ENCODE data around the gene ANKRD44. TPM values are rescaled to one million over a fixed set of nuclear protein-coding genes. Genes with fewer than 3 reads are reported as not detected.

Gene ANKRD44
- total and polyA plus RNA-seq, 2 of the 8 experiments (the other 6 are each of a cell fraction or from before 2014, with no cell fraction given), result 1.2 to 1.3 TPM

GRCh38 chr2:197274937-197275336, 35.6 kb downstream of the ANKRD44 start:
- no peak overlapping the region for H2AK5ac ChIP-seq (ENCODE audit: low read depth, low read length)
- H3K14ac ChIP-seq (ENCODE audit: insufficient read length), result no peak overlapping the region
- no peak overlapping the region for H2BK12ac ChIP-seq (ENCODE audit: low read depth, low read length)
- no peaks in the 10 kb centered on the region for H3K9me3 ChIP-seq (ENCODE audit: insufficient read depth in 2 of 2, low read depth in 1 of 2, low read length in 1 of 2)
- no peaks in the 10 kb centered on the region for H3K79me1 ChIP-seq (ENCODE audit: low read depth, low read length)
- no peak overlapping the region for H4K5ac ChIP-seq (ENCODE audit: insufficient read length, low read depth, low read length)
- no peak overlapping the region for H3K23ac ChIP-seq (ENCODE audit: insufficient read length)
- H3K18ac ChIP-seq (ENCODE audit: extremely low read depth, low read length), result no peak overlapping the region
- H3K56ac ChIP-seq (replicated peaks; ENCODE audit: insufficient read length, low read depth, low read length), result no peak overlapping the region
- H3K4me3 ChIP-seq (ENCODE audit: extremely low read depth in 1 of 4, insufficient read depth in 2 of 4, low read depth in 3 of 4, low read length in 4 of 4), result no peak overlapping the region
- H2BK120ac ChIP-seq (replicated peaks; ENCODE audit: low read depth, low read length), result no peak overlapping the region
- CTCF ChIA-PET (ENCODE audit: partially characterized antibody), result no interaction called here
- no peaks in the 10 kb centered on the region for H3K79me2 ChIP-seq (ENCODE audit: control insufficient read depth in 1 of 2, insufficient read depth in 2 of 2, low read length in 2 of 2)
- 88% methylated on average over 3 of the region's 3 CpGs; no CpG with 5 or more reads in 1 of the 2 experiments for WGBS, 2 experiments (ENCODE audit: extremely low coverage in 1 of 2, insufficient coverage in 1 of 2, insufficient read length in 1 of 2, insufficient replicate concordance in 2 of 2, low coverage in 1 of 2, low lambda C conversion rate in 2 of 2, missing lambda C conversion rate in 1 of 2)
- no peak overlapping the region for H3K9ac ChIP-seq (replicated peaks in 1 of 4; ENCODE audit: extremely low read depth in 1 of 4, low read depth in 3 of 4, low read length in 3 of 4)
- H3K36me3 ChIP-seq (ENCODE audit: control insufficient read depth in 2 of 4, insufficient read depth in 4 of 4, low read length in 3 of 4), result no peaks in the 10 kb centered on the region
- H3K23me2 ChIP-seq (ENCODE audit: low read depth, low read length), result no peaks in the 10 kb centered on the region
- H3K4me2 ChIP-seq (ENCODE audit: insufficient read depth in 1 of 2, low read depth in 2 of 2, low read length in 2 of 2), result no peak overlapping the region
- H2AFZ ChIP-seq (ENCODE audit: low read length), result no peak overlapping the region
- H3K27me3 ChIP-seq (replicated peaks in 1 of 4; ENCODE audit: control insufficient read depth in 3 of 4, extremely low read depth in 1 of 4, insufficient read depth in 3 of 4, low read length in 3 of 4), result no peaks in the 10 kb centered on the region
- POLR2A ChIA-PET (ENCODE audit: partially characterized antibody), result no interaction called here
- H2BK20ac ChIP-seq (ENCODE audit: low read length), result no peak overlapping the region
- no peaks in the 10 kb centered on the region for H4K20me1 ChIP-seq (replicated peaks in 1 of 2; ENCODE audit: control insufficient read depth in 1 of 2, insufficient read depth in 2 of 2, low read length in 2 of 2)
- no peak overlapping the region for H3K4ac ChIP-seq (replicated peaks; ENCODE audit: insufficient read length, low read depth, low read length)
- DNase-seq (ENCODE audit: low read depth in 1 of 2, low spot score in 2 of 2) (no peak), FAIRE-seq (no peak)
- H4K91ac ChIP-seq (replicated peaks; ENCODE audit: insufficient read length, low read length), result no peak overlapping the region
- H2BK15ac ChIP-seq (ENCODE audit: low read length), result no peak overlapping the region
- peaks cover 0 to under 1% (median 0%) of the 10 kb centered on the region in 4 experiments; a peak in 2 of 7 replicates for H3K4me1 ChIP-seq (replicated peaks in 1 of 4; ENCODE audit: control insufficient read depth in 3 of 4, insufficient read depth in 4 of 4, low read length in 3 of 4)
- H4K8ac ChIP-seq (ENCODE audit: extremely low read depth, insufficient read depth, low read length), result no peak overlapping the region
- no peak overlapping the region for H2BK5ac ChIP-seq (ENCODE audit: low read depth, low read length)
- H3K27ac ChIP-seq (ENCODE audit: low read depth, low read length), result no peak overlapping the region
- TF ChIP-seq SIN3A (conservative IDR thresholded peaks at IDR 0.05 in 1 of 2, IDR thresholded peaks at IDR 0.05 in 1 of 2; ENCODE audit: low read depth in 1 of 2, low read length in 2 of 2), result no peak
- no peak for TF ChIP-seq CBX5 (IDR thresholded peaks at IDR 0.05; ENCODE audit: low read depth, low read length)
- TF ChIP-seq TAF7 (optimal IDR thresholded peaks at IDR 0.05; ENCODE audit: borderline replicate concordance, low read depth, low read length), result no peak
- no peak for TF ChIP-seq TBP (IDR thresholded peaks at IDR 0.05; ENCODE audit: low read depth, low read length)
- TF ChIP-seq RNF2 (IDR thresholded peaks at IDR 0.05; ENCODE audit: borderline replicate concordance, low read depth, low read length, missing control alignments, poor library complexity, severe bottlenecking), result no peak
- TF ChIP-seq CEBPB (IDR thresholded peaks at IDR 0.05; ENCODE audit: low read depth, low read length), result no peak
- TF ChIP-seq RFX5 (IDR thresholded peaks at IDR 0.05; ENCODE audit: borderline replicate concordance, low read depth, low read length), result no peak
- no peak for TF ChIP-seq SP2 (IDR thresholded peaks at IDR 0.05; ENCODE audit: low read length)
- TF ChIP-seq FOSL1 (IDR thresholded peaks at IDR 0.05; ENCODE audit: insufficient read depth, low read depth, low read length), result no peak
- no peak for TF ChIP-seq KDM4A (IDR thresholded peaks at IDR 0.05; ENCODE audit: low read depth, low read length, severe bottlenecking)
- TF ChIP-seq CTCF (IDR thresholded peaks at IDR 0.05; ENCODE audit: control extremely low read depth in 1 of 3, insufficient read depth in 1 of 3, low read depth in 1 of 3, low read length in 3 of 3), result no peak
- TF ChIP-seq SUZ12 (IDR thresholded peaks at IDR 0.05; ENCODE audit: low read length), result no peak

Measured in H1 (cell line).